ENCODE data around the gene KCNAB1. TPM values are rescaled to one million over a fixed set of nuclear protein-coding genes. Genes with fewer than 3 reads are reported as not detected.

Gene KCNAB1
- total and polyA plus RNA-seq, 2 donors (not counting 1 experiment from before 2014, with no cell fraction given) = 0.03 to 0.33 TPM

- peak in 1 of 2 donors; percentile 89 for DNase-seq (ENCODE audit: low read depth in 2 of 2)
- Histone ChIP-seq H3K9me3 (ENCODE audit: control insufficient read depth, insufficient read depth, low read depth, low read length) (no peaks in the 10 kb centered on the region), H3K4me3 (replicated peaks in 1 of 4; ENCODE audit: control extremely low read depth in 1 of 4, insufficient read depth in 1 of 4, low read depth in 3 of 4, low read length in 4 of 4) (no peak overlapping the region), H3K27ac (ENCODE audit: insufficient read depth, low read length) (no peak overlapping the region), H3K4me2 (ENCODE audit: extremely low read depth, insufficient read depth, low read length) (no peak overlapping the region), H3K36me3 (ENCODE audit: control insufficient read depth, insufficient read depth, low read length) (no peaks in the 10 kb centered on the region), H3K27me3 (ENCODE audit: control insufficient read depth, insufficient read depth, low read length) (no peaks in the 10 kb centered on the region), H2AFZ (ENCODE audit: low read length) (no peak overlapping the region), H3K79me2 (ENCODE audit: control insufficient read depth, insufficient read depth, low read length) (no peaks in the 10 kb centered on the region), H3K9ac (ENCODE audit: insufficient read depth, low read length) (no peak overlapping the region), H4K20me1 (ENCODE audit: control insufficient read depth, extremely low read depth, insufficient read depth, low read length) (no peaks in the 10 kb centered on the region), H3K4me1 (ENCODE audit: control insufficient read depth, extremely low read depth, insufficient read depth, low read length) (no peaks in the 10 kb centered on the region)
- TF ChIP-seq EZH2 (IDR thresholded peaks at IDR 0.05; ENCODE audit: low read length, missing control alignments) (no peak), CTCF (conservative IDR thresholded peaks at IDR 0.05 in 1 of 2, IDR thresholded peaks at IDR 0.05 in 1 of 2; ENCODE audit: low read depth in 1 of 2, low read length in 2 of 2) (no peak)
Measured at GRCh38 chr3:156175570-156175969, 55.2 kb downstream of the KCNAB1 start.

GRCh38 chr3:156176048-156176447, 55.7 kb downstream of the KCNAB1 start:
- no peaks in the 10 kb centered on the region for H3K27me3 ChIP-seq (ENCODE audit: control insufficient read depth, insufficient read depth, low read length)
- H4K20me1 ChIP-seq (ENCODE audit: control insufficient read depth, extremely low read depth, insufficient read depth, low read length) = no peaks in the 10 kb centered on the region
- no peak overlapping the region for H3K4me2 ChIP-seq (ENCODE audit: extremely low read depth, insufficient read depth, low read length)
- no peaks in the 10 kb centered on the region for H3K4me1 ChIP-seq (ENCODE audit: control insufficient read depth, extremely low read depth, insufficient read depth, low read length)
- H2AFZ ChIP-seq (ENCODE audit: low read length) = no peak overlapping the region
- no peak for TF ChIP-seq CTCF (conservative IDR thresholded peaks at IDR 0.05 in 1 of 2, IDR thresholded peaks at IDR 0.05 in 1 of 2; ENCODE audit: low read depth in 1 of 2, low read length in 2 of 2)
- no peak for TF ChIP-seq EZH2 (IDR thresholded peaks at IDR 0.05; ENCODE audit: low read length, missing control alignments)
- H3K79me2 ChIP-seq (ENCODE audit: control insufficient read depth, insufficient read depth, low read length) = no peaks in the 10 kb centered on the region
- no peaks in the 10 kb centered on the region for H3K9me3 ChIP-seq (ENCODE audit: control insufficient read depth, insufficient read depth, low read depth, low read length)
- no peak overlapping the region for H3K27ac ChIP-seq (ENCODE audit: insufficient read depth, low read length)
- H3K9ac ChIP-seq (ENCODE audit: insufficient read depth, low read length) = no peak overlapping the region
- H3K4me3 ChIP-seq (replicated peaks in 1 of 4; ENCODE audit: control extremely low read depth in 1 of 4, insufficient read depth in 1 of 4, low read depth in 3 of 4, low read length in 4 of 4) = no peak overlapping the region
- H3K36me3 ChIP-seq (ENCODE audit: control insufficient read depth, insufficient read depth, low read length) = no peaks in the 10 kb centered on the region
- DNase-seq (ENCODE audit: low read depth in 2 of 2) = no peak

GRCh38 chr3:156176629-156177210, 56.3 kb downstream of the KCNAB1 start:
- Histone ChIP-seq H2AFZ (ENCODE audit: low read length) (no peak overlapping the region), H3K4me2 (ENCODE audit: extremely low read depth, insufficient read depth, low read length) (no peak overlapping the region), H3K4me1 (ENCODE audit: control insufficient read depth, extremely low read depth, insufficient read depth, low read length) (no peaks in the 10 kb centered on the region), H4K20me1 (ENCODE audit: control insufficient read depth, extremely low read depth, insufficient read depth, low read length) (no peaks in the 10 kb centered on the region), H3K4me3 (replicated peaks in 1 of 4; ENCODE audit: control extremely low read depth in 1 of 4, insufficient read depth in 1 of 4, low read depth in 3 of 4, low read length in 4 of 4) (no peak overlapping the region), H3K27ac (ENCODE audit: insufficient read depth, low read length) (no peak overlapping the region), H3K79me2 (ENCODE audit: control insufficient read depth, insufficient read depth, low read length) (no peaks in the 10 kb centered on the region), H3K9me3 (ENCODE audit: control insufficient read depth, insufficient read depth, low read depth, low read length) (no peaks in the 10 kb centered on the region), H3K9ac (ENCODE audit: insufficient read depth, low read length) (no peak overlapping the region), H3K27me3 (ENCODE audit: control insufficient read depth, insufficient read depth, low read length) (no peaks in the 10 kb centered on the region), H3K36me3 (ENCODE audit: control insufficient read depth, insufficient read depth, low read length) (no peaks in the 10 kb centered on the region)
- no peak for TF ChIP-seq EZH2 (IDR thresholded peaks at IDR 0.05; ENCODE audit: low read length, missing control alignments)
- TF ChIP-seq CTCF (conservative IDR thresholded peaks at IDR 0.05 in 1 of 2, IDR thresholded peaks at IDR 0.05 in 1 of 2; ENCODE audit: low read depth in 1 of 2, low read length in 2 of 2) = no peak
- no peak for DNase-seq (ENCODE audit: low read depth in 2 of 2)

Measured in fibroblast of lung (primary cell).